Smooth muscle cell (in vitro differentiated cells): ENCODE data around the gene CDHR5. TPM values are rescaled to one million over a fixed set of nuclear protein-coding genes. Genes with fewer than 3 reads are reported as not detected.

Experiments used
- DNase-seq: peaks from one replicate; lab custom pipeline; 2025; ENCODE audit not compliant: unreplicated experiment; lab: John Stamatoyannopoulos, UW
- H2AFZ ChIP-seq: fragments of 200-600 bp; sonication (generic); 2 replicates; pipeline ENCODE4 v1.6.0; 2016; ENCODE audit warnings: antibody characterized with exemption, low read depth, mild to moderate bottlenecking
- H3F3A ChIP-seq: fragments of 200-600 bp; sonication (generic); 2 replicates; pipeline ENCODE4 v1.6.0; 2017; ENCODE audit warnings: antibody characterized with exemption, low read depth
- H3K27ac ChIP-seq: fragments of 200-600 bp; sonication (generic); 2 replicates; pipeline ENCODE4 v1.5.1; 2016; ENCODE audit warnings: low read depth, mild to moderate bottlenecking
- H3K27me3 ChIP-seq: fragments of 200-600 bp; sonication (generic); 2 replicates; pipeline ENCODE4 v1.6.1; 2016; ENCODE audit warnings: low read depth, mild to moderate bottlenecking
- H3K36me3 ChIP-seq: fragments of 200-600 bp; sonication (generic); 2 replicates; pipeline ENCODE4 v1.5.1; 2016; ENCODE audit warnings: low read depth
- H3K4me1 ChIP-seq: fragments of 200-600 bp; sonication (generic); 2 replicates; pipeline ENCODE4 v1.5.1; 2016; ENCODE audit warnings: low read depth
- H3K4me2 ChIP-seq: fragments of 200-600 bp; sonication (generic); 2 replicates; pipeline ENCODE4 v1.6.0; 2016; ENCODE audit warnings: mild to moderate bottlenecking
- H3K4me3 ChIP-seq: fragments of 200-600 bp; sonication (generic); 2 replicates; pipeline ENCODE4 v1.5.1; 2016; ENCODE audit warnings: mild to moderate bottlenecking
- H3K79me2 ChIP-seq: fragments of 200-600 bp; sonication (generic); 2 replicates; pipeline ENCODE4 v1.6.0; 2016; ENCODE audit warnings: low read depth, mild to moderate bottlenecking
- H3K9ac ChIP-seq: fragments of 200-600 bp; sonication (generic); 2 replicates; pipeline ENCODE4 v1.6.0; 2016; ENCODE audit warnings: low read depth
- H3K9me3 ChIP-seq: fragments of 200-600 bp; sonication (generic); replicated peaks from 2 replicates; pipeline ENCODE4 v1.5.1; 2016; ENCODE audit warnings: low read depth
- H4K20me1 ChIP-seq: fragments of 200-600 bp; sonication (generic); 2 replicates; pipeline ENCODE4 v1.6.0; 2016; ENCODE audit warnings: low read depth
- CTCF ChIP-seq: fragments of 200-600 bp; sonication (generic); IDR thresholded peaks from 2 replicates; pipeline ENCODE4 v1.5.1; 2017; ENCODE audit warnings: borderline replicate concordance, mild to moderate bottlenecking, antibody characterized with exemption; ENCODE audit not compliant: insufficient read depth, poor library complexity, severe bottlenecking
- WGBS: methylation state at CpG from one replicate; pipeline ENCODE4 v1.1.7; 2016; ENCODE audit warnings: low lambda C conversion rate; 5-methylcytosine and 5-hydroxymethylcytosine counted together
- polyA plus RNA-seq: library from polyadenylated mRNA; unstranded; fragments of >200 nt; fragmentation: Nextera tagmentation; extraction: Ambion mirVana; gene quantifications from 2 replicates; pipeline ENCODE4 v1.2.1, GENCODE V29; 2016
- total RNA-seq: library from RNA; depleted of rRNA; stranded (reverse); fragments of >200 nt; gene quantifications from 2 replicates; pipeline ENCODE4 v1.2.3, GENCODE V29; 2014

Gene CDHR5
- total and polyA plus RNA-seq, 2 experiments from 2014 or later, result not detected

GRCh38 chr11:621838-622237 is 2.9 kb downstream of the CDHR5 start:
- H3K79me2 ChIP-seq, result no peaks in the 10 kb centered on the region
- TF ChIP-seq CTCF, result no peak
- no peaks in the 10 kb centered on the region for H3K9me3 ChIP-seq
- H3K9ac ChIP-seq, result no peak overlapping the region
- H3K36me3 ChIP-seq, result no peaks in the 10 kb centered on the region
- no peak for DNase-seq
- no peak overlapping the region for H3K27ac ChIP-seq
- H3K4me1 ChIP-seq, result no peaks in the 10 kb centered on the region
- no peaks in the 10 kb centered on the region for H3F3A ChIP-seq
- H4K20me1 ChIP-seq, result peaks cover 45% of the 10 kb centered on the region
- H3K27me3 ChIP-seq, result no peaks in the 10 kb centered on the region
- no peak overlapping the region for H2AFZ ChIP-seq
- no peak overlapping the region for H3K4me2 ChIP-seq
- H3K4me3 ChIP-seq, result no peak overlapping the region
- WGBS, result 95% methylated on average over 21 of the region's 27 CpGs

- H3K79me2 ChIP-seq, result no peaks in the 10 kb centered on the region
- H3K4me3 ChIP-seq, result no peak overlapping the region
- WGBS, result 90% methylated on average over 28 of the region's 45 CpGs
- no peaks in the 10 kb centered on the region for H3F3A ChIP-seq
- no peak overlapping the region for H3K9ac ChIP-seq
- H4K20me1 ChIP-seq, result peaks cover 40% of the 10 kb centered on the region
- H3K4me1 ChIP-seq, result peaks cover 1% of the 10 kb centered on the region
- H2AFZ ChIP-seq, result no peak overlapping the region
- H3K9me3 ChIP-seq, result no peaks in the 10 kb centered on the region
- H3K27me3 ChIP-seq, result no peaks in the 10 kb centered on the region
- H3K4me2 ChIP-seq, result no peak overlapping the region
- no peak for DNase-seq
- no peaks in the 10 kb centered on the region for H3K36me3 ChIP-seq
- H3K27ac ChIP-seq, result no peak overlapping the region
- no peak for TF ChIP-seq CTCF
Measured at GRCh38 chr11:620935-621814, 3.6 kb downstream of the CDHR5 start.

GRCh38 chr11:620201-620600 is 4.6 kb downstream of the CDHR5 start:
- H3K9me3 ChIP-seq, result no peaks in the 10 kb centered on the region
- no peak overlapping the region for H2AFZ ChIP-seq
- no peak for DNase-seq
- 97% methylated on average over 6 of the region's 13 CpGs for WGBS
- no peaks in the 10 kb centered on the region for H3K27me3 ChIP-seq
- TF ChIP-seq CTCF, result no peak
- peaks cover 34% of the 10 kb centered on the region for H4K20me1 ChIP-seq
- H3K4me2 ChIP-seq, result no peak overlapping the region
- H3K79me2 ChIP-seq, result no peaks in the 10 kb centered on the region
- no peaks in the 10 kb centered on the region for H3F3A ChIP-seq
- no peak overlapping the region for H3K27ac ChIP-seq
- H3K36me3 ChIP-seq, result no peaks in the 10 kb centered on the region
- no peak overlapping the region for H3K9ac ChIP-seq
- H3K4me1 ChIP-seq, result peaks cover 5% of the 10 kb centered on the region
- H3K4me3 ChIP-seq, result no peak overlapping the region
